GM19351 (cell line): ENCODE data around the gene CAPZB.
"Not testable (repeated sequence)": the region's sequence is repeated elsewhere in the genome, so short reads cannot be mapped to it uniquely, and the experiment has no call there.

ENCODE experiments used
- ATAC-seq: cut with Tn5 transposase; IDR thresholded peaks from one replicate; pipeline ENCODE4 v1.9.1; 2021; ENCODE audit warnings: mild to moderate bottlenecking, moderate library complexity; ENCODE audit not compliant: unreplicated experiment

Gene CAPZB

GRCh38 chr1:19485362-19486187, at the start of gene CAPZB:
CAPZB (minus strand) TSS chr1:19485539; CDS start chr1:19485438, 101 bp downstream.
- ATAC-seq: peak; percentile 75

DNA sequence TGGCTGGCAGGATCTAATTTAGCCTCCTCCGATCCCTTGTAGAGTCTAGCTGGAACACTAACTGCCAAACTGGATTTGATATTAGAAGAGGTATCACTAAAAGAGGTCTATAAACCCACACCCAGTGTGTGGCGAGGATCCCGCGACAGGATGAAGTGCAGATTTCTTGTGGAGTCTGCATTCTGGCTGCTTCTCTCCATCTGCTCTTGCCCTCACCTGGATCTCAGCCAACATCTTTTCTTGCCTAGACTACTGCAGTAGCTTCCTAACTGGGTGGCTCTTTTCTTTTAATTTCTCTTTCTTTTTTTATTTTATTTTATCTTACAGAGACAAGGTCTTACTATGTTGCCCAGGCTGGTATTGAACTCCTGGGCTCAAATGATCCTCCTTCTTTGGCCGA, 48.9 kb upstream of the CAPZB start:
- ATAC-seq: no peak

DNA sequence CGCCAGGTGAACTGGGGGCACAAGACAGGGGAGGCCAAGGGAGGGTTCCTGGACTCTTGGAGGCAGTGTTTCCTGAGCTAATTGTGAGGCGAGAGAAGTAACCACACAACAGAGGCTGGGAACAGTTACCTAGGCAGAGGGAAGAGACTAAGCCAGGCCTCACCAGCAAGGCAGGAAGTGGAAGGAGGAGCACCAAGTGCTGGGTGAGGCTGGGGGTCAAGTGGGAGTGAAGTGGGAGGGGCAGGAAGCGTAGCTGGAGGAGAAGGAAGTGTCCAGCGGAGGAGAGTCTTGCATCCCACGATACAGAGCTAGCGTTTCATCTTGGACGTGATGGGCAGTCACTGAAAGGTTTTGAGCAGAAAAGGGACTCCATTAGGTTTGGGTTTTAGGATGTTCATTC, 48.3 kb upstream of the CAPZB start:
- no peak for ATAC-seq

DNA sequence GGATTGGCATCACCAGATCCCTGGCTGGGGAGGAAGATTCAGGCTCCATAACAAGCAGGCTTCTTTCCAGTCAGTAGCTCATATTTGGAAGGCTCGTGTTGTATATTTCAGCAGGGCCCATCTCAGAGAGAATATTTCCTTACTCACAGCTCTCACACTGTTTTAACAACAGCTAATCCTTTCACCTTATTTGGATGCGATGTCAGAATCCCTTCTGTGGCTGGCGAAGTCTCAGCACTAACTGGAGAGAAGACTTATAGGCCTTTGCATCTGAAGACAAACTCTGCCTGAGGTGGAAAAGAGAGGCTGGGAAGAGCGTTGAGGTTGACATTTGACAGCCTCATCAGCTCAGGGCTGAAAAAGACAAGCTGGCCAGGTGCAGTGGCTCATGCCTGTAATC, 47.2 kb upstream of the CAPZB start:
- no peak for ATAC-seq

DNA sequence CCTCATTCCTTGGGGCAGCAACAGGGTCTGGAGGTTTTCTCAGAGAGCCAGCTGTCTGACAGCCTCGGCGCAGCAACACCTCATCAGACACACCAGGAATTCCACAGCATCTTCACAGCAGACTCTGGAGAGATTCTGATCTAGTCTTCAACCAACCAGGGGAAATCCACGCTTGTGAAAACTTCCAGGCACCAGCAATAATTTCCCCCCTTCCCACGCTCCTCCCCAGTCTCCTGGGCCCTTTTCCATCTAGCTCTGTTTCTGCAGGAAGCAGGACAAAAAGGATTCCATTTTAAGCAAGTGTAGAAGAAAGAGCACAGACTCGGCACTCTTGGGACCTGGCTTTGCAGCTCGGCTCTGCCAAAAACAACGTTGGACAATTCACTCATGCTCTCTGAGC, 44.3 kb upstream of the CAPZB start:
- ATAC-seq: no peak

GRCh38 chr1:19528438-19528837, 43.1 kb upstream of the CAPZB start:
- no peak for ATAC-seq

DNA sequence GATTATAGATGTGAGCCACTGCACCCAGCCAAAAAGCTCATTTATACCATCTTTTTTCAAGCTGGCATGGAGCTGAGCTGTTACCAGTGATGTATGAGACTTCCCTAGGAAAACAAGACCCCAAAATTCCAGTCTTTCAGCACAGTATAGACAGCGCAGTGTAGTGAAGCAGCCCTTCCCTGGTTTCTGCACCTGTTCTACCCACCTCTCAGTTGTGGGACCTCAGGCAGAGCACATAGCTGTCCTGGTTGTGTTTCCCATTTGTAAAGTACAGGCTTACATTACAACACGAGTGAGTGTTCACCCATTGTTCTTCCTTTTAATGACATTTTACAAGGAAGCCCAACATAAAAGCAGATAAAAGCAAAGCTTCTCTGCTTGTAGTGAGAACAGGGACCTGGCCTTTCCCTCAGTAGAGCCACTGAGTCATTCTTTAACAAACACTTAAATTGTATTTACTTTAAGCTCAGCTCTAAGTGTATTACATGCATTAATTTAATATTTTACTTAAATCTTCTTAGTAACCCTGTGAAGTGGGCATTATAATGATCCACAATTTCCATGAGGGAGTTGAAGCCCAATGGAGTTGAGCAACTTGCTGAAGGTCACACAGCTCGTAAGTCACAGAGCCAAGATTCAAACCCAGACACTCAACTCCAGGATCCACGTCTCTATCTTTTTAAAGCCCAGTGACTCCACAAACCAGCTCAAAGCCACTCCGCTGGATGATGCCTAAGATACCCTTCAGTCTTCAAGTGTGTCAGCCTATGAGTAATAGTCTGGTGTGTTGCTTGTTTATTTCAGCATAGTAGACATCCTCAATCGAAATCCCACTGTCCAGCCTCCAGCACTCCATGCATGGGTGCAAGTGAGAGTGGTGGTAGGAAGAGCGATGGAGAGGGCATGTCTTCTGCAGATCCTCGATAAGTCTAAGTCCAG, 40.5 kb upstream of the CAPZB start:
- no peak for ATAC-seq

GRCh38 chr1:19524791-19525190, 39.5 kb upstream of the CAPZB start:
- ATAC-seq: no peak

- ATAC-seq: not testable (repeated sequence)
These were observed 37.2 kb upstream of the CAPZB start for GRCh38 chr1:19522570-19522969.

DNA sequence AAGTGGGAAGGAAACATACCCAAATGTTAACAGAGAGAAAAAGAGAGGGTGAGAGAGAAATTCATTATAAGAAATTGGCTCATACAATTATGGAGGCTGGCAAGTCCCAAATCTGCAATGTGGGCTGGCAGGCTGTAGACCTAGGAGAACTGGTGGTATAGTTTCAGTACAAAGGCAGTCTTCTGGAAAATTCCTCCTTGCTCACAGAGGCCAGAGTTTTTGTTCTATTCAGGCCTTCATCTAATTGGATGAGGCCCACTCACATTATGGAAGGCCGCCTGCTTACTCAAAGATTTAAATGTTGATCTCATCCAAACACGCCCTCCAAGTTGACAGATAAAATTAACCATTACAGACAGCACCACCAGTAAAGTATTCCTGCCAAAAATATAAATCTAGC, 36.1 kb upstream of the CAPZB start:
- ATAC-seq: no peak

GRCh38 chr1:19517017-19517416, 31.7 kb upstream of the CAPZB start:
- ATAC-seq: no peak

DNA sequence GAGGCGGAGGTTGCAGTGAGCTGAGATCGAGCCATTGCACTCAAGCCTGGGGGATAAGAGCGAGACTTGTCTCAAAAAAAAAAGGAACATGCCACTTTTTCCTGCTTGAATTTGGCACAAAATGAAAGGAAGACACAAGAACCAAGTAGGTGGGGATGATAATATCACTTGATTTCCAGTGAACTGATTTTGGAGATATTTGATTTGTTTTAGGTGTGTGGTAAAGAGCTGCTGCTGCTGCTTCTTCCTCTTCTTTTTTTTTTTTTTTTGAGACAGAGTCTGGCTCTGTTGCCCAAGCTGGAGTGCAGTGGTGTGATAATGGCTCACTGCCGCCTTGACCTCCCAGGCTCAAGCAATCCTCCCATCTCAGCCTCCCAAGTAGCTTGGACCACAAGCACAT, 29.9 kb upstream of the CAPZB start:
- ATAC-seq: no peak

DNA sequence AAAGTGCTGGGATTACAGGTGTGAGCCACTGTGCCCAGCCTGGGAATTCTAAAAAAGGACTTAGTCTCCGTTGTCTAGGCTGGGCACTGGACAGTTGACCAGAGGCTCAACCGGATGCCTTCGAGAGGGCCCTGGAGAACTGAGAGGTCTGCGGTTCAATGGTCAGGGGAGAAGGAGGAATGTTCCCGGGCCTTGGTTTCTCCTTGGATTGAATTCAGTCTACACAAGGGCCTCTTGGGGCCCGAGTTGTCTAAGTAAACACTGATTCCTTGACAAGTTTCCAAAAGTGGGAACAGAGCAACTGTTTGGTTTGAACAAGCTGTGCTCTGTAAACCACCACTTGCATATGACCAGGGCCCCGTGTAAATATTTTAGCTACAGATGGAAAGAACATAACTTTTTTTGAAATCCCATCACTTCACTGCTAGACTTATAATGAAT, 29.1 kb upstream of the CAPZB start:
- ATAC-seq: no peak

GRCh38 chr1:19512545-19512944, 27.2 kb upstream of the CAPZB start:
- ATAC-seq: no peak

GRCh38 chr1:19511116-19511515, 25.8 kb upstream of the CAPZB start:
- ATAC-seq: no peak

DNA sequence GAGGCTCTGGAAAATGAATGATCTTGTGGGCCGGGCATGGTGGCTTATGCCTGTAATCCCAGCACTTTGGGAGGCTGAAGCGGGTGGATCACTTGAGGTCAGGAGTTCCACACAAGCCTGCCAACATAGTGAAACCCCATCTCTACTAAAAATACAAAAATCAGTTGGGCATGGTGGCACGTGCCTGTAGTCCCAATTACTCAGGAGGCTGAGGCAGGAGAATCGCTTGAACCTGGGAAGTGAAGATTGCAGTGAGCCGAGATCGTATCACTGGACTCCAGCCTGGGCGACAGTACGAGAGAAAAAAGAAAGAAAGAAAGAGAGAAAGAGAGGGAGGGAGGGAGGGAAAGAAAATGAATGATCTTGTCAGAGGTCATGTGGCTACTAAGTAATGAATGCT, 24.3 kb upstream of the CAPZB start:
- not testable (repeated sequence) for ATAC-seq

- no peak for ATAC-seq
These were observed 22.2 kb upstream of the CAPZB start for GRCh38 chr1:19507516-19507915.

DNA sequence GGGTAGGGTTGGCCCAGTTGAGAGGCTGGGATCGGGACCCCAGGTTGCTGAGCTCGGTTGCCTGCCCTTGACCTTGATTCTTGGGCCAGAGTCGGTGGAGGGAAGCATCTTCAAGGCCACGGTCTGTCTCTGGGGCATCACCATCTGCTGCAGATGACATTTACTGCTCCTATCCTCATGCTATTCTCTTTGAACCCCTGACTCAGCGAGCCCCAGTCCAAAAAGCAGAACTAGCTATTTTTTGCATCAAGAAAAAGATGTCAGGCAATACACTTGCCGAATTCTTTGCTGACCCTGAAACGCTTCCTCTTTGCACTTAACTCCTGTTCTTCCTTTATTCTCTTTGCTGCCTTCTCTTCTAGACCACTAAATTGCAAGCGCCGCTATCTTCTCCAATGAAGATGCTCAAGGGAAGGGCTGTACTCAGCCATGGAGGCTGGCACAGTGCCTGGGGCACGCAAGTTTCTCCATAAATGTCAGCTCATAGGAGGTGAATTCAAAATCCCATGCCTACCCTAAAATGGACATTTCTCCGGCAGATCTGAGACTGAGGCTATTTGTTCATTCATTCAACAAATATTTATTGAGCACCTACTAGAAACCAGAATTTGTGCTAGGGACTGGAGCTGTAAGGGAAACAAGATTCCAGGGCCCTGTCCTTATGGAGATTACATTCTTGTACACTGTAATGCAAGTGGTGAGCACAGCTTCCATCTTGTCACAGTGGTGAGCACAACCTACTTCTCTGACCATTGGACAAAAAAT, 20.5 kb upstream of the CAPZB start:
- no peak for ATAC-seq

DNA sequence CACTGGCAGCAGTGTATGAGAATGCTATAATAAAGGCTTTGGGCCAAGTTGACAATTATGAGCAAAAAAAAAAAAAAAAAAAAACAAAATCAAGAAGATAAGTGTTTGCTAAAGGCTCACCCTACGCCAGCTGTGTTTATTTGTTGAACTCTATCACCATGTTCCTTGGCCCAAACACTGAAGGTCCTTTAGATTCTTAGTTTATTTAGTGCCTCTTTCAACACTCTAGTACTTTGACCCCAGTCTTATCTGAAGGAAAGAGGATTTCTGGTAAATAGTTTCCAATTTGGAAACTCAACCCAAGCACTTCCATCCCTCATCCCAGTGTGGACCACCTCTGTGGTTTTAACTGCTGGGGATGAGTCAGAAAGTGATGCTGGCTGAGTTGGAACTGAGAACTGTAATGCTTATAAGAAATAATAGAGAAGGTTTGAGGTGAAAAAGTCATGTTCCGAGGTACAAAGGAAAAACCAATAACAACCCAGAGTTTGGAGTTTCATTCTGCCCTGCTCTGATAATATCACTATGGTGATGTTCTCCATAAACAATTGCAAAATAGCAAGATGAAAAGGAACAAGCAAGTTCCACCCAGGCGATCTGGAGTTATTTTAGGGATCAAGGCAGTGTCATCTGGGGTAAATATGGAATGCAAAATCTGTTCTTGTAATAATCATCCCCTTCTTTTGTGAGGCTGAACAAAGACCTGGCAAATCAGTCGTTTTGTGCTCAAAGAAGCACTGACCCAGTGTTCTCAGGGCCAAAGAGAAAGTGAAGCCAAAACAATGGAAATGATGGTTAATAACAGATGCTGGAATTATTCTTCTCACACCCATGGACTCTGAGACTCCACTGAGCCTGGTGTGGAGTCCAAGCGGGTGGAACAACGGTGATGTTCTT, 19.7 kb upstream of the CAPZB start:
- no peak for ATAC-seq

DNA sequence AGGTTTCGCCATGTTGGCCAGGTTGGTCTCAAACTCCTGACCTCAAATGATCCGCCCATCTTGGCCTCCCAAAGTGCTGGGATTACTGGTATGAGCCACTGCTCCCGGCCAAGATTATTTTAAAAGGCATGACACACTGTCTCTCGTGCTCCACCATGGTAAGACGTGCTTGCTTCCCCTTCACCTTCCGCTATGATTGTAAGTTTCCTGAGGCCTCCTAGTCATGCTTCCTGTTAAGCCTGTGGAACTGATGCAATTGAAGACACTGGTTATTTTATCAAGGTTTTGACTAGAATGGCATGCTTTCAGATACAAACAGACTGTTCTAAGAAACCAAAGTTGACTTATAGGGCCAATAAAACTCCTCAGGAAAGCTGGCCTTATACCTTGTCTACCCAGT, 16.9 kb upstream of the CAPZB start:
- not testable (repeated sequence) for ATAC-seq
